Aortic smooth muscle cell (primary cell): ENCODE data around the gene HACD2. TPM values are rescaled to one million over a fixed set of nuclear protein-coding genes. Genes with fewer than 3 reads are reported as not detected.

Experiments
- total RNA-seq: library from RNA; depleted of rRNA; stranded (reverse); fragments of >200 nt; gene quantifications from 2 replicates; pipeline ENCODE4 v1.2.3, GENCODE V29; 2014

The HACD2 gene, protein sequence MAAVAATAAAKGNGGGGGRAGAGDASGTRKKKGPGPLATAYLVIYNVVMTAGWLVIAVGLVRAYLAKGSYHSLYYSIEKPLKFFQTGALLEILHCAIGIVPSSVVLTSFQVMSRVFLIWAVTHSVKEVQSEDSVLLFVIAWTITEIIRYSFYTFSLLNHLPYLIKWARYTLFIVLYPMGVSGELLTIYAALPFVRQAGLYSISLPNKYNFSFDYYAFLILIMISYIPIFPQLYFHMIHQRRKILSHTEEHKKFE
- 15.3 and 16.7 TPM in 2 replicates for total RNA-seq

DNA sequence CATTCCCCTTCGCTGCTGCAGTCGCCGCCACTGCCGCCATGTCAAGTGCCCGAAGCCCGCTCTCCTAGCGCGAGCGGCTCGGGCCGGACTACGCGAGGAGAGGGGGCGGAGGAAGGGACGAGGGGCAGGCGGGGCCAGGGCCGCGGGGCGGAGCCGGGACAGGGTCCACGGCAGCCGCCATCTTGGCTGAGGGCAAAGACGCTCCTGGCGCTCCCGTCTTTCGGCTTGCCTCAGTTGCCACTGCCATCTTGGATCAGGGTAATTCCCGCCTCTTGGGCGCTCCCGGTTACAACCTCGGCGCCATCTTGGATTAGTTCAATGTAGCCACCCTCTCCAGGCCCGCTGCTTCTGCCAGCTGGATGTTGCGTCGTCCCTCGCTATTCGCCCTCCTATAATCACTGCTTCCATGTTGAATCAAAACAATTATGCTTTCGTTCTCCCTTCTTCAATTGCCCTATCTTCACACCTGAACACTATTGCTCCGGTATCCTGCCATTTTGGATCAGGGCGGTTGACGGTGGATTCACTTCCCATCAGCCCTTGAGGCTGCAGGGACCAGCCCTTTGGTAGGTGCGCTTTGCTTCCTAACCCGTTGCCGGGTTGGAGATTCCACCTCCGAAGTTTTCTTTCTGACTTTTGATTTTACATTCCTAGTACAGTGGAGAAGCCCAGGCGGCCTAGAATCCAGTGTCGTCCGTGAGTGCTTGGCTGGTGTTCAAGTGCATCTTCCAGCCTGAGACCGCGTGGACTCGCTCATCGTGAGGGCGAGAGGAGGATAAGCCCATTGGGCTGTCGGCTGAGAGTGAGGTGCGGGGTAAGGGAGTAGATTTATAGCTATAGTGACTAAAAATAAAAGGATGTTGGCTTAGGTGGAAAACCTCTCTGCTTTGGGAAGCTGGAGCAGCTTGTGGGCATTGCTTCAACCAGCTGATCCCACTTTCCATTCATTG is at the start of gene HACD2:
TSS of gene HACD2 (minus strand) at position 66 of the 950 bp plus-strand sequence. CDS start at position 40, 26 bp downstream.

DNA sequence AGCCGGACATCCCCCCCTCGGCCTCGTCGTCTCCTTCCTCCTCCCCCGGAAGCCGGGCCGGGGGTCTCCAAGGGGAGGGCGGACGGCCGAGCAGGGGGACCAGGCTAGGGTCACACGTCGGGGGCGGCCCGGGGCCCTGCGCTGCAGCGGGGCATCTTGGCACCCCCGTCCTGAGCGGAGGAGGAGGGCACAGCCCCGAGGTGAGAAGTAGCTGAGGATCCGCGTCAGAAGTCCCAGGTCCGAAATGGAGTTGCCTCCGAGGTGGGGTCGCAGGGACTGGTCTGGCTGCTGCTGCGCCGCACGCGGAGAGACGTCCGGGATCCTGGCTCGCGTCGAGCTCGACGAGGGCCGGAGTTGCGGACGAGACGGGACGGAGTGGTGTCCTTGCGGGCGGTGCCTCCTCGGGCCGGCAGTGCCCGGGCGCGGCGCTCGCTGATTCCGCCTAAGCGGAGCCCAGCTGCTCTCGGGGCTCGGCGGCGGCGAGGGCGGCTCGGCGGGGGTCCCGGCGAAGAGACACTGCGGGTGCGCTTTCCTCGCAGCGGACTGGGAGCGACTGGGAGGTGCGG is 136.2 kb downstream of the HACD2 start, which contains the start of gene ADCY5:
TSS of gene ADCY5 (minus strand) at position 555 of the 566 bp plus-strand sequence. CDS start at position 10, 545 bp downstream.

Other genes with a start within 250 kb of the HACD2 start
- gene ADCY5, start 136.0 kb downstream of the HACD2 start, total RNA-seq, result under 0.01 and 0.13 TPM in 2 replicates